Dermis blood vessel endothelial cell (primary cell): ENCODE measurements around the gene DOCK9. TPM values are rescaled to one million over a fixed set of nuclear protein-coding genes. Genes with fewer than 3 reads are reported as not detected.
A peak's percentile ranks its signal among the peaks of the same experiment; 100 is the strongest.

Experiments used
- DNase-seq: peaks from one replicate; pipeline ENCODE4 v3.0.0; 2010
- total RNA-seq: library from RNA; depleted of rRNA; stranded (reverse); fragments of >200 nt; gene quantifications from 2 replicates; pipeline ENCODE4 v1.2.3, GENCODE V29; 2014

The DOCK9 gene
- total RNA-seq, 1 donor from 2014 or later = 556 TPM

- peak; percentile 88 for DNase-seq
These were observed 134.9 kb downstream of the DOCK9 start for GRCh38 chr13:98842858-98843481.

- DNase-seq = no peak
These were observed 135.8 kb downstream of the DOCK9 start for GRCh38 chr13:98842070-98842469.

- peak; percentile 77 for DNase-seq
These were observed 137.8 kb downstream of the DOCK9 start for GRCh38 chr13:98839856-98840769.

GRCh38 chr13:98838776-98839175 is 139.1 kb downstream of the DOCK9 start:
- DNase-seq = no peak

GRCh38 chr13:98837896-98838295 is 140.0 kb downstream of the DOCK9 start:
- no peak for DNase-seq

GRCh38 chr13:98835156-98835555 is 142.7 kb downstream of the DOCK9 start:
- no peak for DNase-seq

GRCh38 chr13:98834254-98834960 is 143.5 kb downstream of the DOCK9 start:
- no peak for DNase-seq

- DNase-seq = no peak
These were observed 146.6 kb downstream of the DOCK9 start for GRCh38 chr13:98831236-98831635.

GRCh38 chr13:98829541-98829940 is 148.3 kb downstream of the DOCK9 start:
- no peak for DNase-seq

- DNase-seq = no peak
These were observed 149.2 kb downstream of the DOCK9 start for GRCh38 chr13:98828614-98829013.

GRCh38 chr13:98827449-98827848 is 150.4 kb downstream of the DOCK9 start:
- DNase-seq = no peak

- DNase-seq = peak; percentile 15
These were observed 151.7 kb downstream of the DOCK9 start for GRCh38 chr13:98826146-98826545.

- peak; percentile 21 for DNase-seq
These were observed 152.2 kb downstream of the DOCK9 start for GRCh38 chr13:98825659-98826058.

- DNase-seq = no peak
These were observed 153.3 kb downstream of the DOCK9 start for GRCh38 chr13:98824376-98825160.

- DNase-seq = no peak
These were observed 154.4 kb downstream of the DOCK9 start for GRCh38 chr13:98823442-98823841.

- peak; percentile 16 for DNase-seq
These were observed 155.6 kb downstream of the DOCK9 start for GRCh38 chr13:98822225-98822606.

GRCh38 chr13:98821372-98822224 is 156.3 kb downstream of the DOCK9 start:
- DNase-seq = peak; percentile 66

GRCh38 chr13:98820744-98821371 is 157.0 kb downstream of the DOCK9 start:
- DNase-seq = no peak

- no peak for DNase-seq
These were observed 157.6 kb downstream of the DOCK9 start for GRCh38 chr13:98820300-98820699.

GRCh38 chr13:98819382-98820010 is 158.4 kb downstream of the DOCK9 start:
- no peak for DNase-seq

- DNase-seq = no peak
These were observed 161.5 kb downstream of the DOCK9 start for GRCh38 chr13:98816406-98816805.
